Ovary (tissue), 3 donors: Measurements from ENCODE around the gene GPATCH2.

Source experiments
- POLR2A ChIP-seq: fragments of 450-650 bp; IDR thresholded peaks from one replicate; pipeline ENCODE4 v1.6.1; 2017; ENCODE audit warnings: antibody characterized with exemption, mild to moderate bottlenecking, moderate library complexity
- TF ChIP-seq, protein P1 (sequence below), 3 donors: fragments of 450-650 bp in 2 of 3; fragments of 200-600 bp in 1 of 3; IDR thresholded peaks; one replicate each; pipeline versions ENCODE4 v1.5.1 to v1.8.0; 2016 to 2022; ENCODE audit warnings: antibody characterized with exemption in 3 of 3, mild to moderate bottlenecking in 1 of 3
- donor health status: DM: no; HTN: no; CAD: no.

- TF ChIP-seq, protein P1, sequence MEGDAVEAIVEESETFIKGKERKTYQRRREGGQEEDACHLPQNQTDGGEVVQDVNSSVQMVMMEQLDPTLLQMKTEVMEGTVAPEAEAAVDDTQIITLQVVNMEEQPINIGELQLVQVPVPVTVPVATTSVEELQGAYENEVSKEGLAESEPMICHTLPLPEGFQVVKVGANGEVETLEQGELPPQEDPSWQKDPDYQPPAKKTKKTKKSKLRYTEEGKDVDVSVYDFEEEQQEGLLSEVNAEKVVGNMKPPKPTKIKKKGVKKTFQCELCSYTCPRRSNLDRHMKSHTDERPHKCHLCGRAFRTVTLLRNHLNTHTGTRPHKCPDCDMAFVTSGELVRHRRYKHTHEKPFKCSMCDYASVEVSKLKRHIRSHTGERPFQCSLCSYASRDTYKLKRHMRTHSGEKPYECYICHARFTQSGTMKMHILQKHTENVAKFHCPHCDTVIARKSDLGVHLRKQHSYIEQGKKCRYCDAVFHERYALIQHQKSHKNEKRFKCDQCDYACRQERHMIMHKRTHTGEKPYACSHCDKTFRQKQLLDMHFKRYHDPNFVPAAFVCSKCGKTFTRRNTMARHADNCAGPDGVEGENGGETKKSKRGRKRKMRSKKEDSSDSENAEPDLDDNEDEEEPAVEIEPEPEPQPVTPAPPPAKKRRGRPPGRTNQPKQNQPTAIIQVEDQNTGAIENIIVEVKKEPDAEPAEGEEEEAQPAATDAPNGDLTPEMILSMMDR (IDR thresholded peaks at IDR 0.05), result no peak
- TF ChIP-seq POLR2A, result no peak
Measured at GRCh38 chr1:217564833-217565232, 66.1 kb downstream of the GPATCH2 start.
